GM21619 (cell line): ENCODE results near the gene AFAP1L2.

Experiments
- ATAC-seq: cut with Tn5 transposase; IDR thresholded peaks from one replicate; pipeline ENCODE4 v1.9.1; 2021; ENCODE audit not compliant: unreplicated experiment

Gene AFAP1L2

DNA sequence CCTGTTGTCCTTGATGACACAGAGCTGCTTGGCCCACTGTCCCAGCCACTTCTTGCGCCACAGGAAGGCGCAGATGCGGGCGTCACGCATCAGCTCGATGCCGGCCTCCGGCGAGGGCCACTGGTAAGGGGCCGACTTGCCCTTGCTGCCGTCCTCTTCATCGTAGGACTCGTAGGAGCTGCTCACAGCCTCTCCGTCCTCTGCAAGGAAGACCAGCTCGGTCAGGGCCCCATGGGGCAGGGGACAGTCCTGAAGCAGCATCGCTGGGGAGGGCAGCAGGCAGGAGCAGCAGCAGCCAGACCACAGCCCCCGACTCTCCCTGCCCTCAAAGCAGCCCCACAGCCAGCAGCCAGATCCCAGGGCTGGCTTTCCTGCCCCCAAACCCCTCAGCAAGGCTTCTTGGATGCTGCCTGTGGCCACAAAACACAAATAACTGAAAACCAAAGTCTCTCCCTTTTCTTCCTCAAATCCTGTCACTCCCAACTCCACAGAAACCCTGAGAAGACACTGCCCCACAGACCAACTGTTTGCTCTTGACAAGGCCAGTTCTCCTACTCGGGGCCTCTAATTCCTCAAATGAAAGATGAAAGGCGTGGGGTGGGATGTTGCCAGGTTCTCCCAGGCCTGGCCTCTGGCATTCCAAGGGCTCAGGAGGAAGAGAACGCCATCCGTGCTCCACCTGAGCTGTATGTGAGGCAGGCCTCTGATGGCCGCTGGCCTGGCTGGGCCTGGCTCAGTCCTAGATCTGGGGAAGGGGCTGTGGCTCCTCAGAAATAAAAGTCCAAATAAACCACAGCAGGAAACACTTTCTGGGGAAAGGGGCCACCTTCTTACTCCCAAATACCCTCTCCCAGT is 88.5 kb downstream of the AFAP1L2 start:
- ATAC-seq: no peak

GRCh38 chr10:114313866-114314265 is 90.4 kb downstream of the AFAP1L2 start:
- no peak for ATAC-seq

GRCh38 chr10:114313139-114313538 is 91.2 kb downstream of the AFAP1L2 start:
- ATAC-seq: no peak

- ATAC-seq: no peak
Observed at GRCh38 chr10:114311496-114312209, 92.6 kb downstream of the AFAP1L2 start.

DNA sequence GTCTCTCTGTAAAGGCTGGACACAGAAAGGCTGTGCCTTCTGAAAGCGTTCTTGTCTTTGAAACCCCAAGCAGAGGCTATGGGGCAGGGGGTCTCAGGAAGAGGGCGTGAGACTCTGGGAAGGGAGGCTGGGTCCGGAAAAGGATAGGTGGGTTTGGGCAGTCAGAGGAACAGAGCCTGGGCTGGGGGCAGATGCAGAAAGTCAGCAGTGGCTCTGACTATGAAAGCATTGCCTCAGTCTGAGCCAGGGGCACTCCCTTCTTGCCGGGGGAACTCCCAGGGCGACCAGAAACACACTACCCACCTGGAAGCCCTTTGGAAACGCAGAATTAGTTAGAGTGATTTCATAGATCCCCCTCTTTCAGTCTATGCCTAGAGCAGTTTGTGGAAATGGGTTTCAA is 93.3 kb downstream of the AFAP1L2 start:
- ATAC-seq: no peak

- no peak for ATAC-seq
Observed at GRCh38 chr10:114310346-114310745, 94.0 kb downstream of the AFAP1L2 start.

DNA sequence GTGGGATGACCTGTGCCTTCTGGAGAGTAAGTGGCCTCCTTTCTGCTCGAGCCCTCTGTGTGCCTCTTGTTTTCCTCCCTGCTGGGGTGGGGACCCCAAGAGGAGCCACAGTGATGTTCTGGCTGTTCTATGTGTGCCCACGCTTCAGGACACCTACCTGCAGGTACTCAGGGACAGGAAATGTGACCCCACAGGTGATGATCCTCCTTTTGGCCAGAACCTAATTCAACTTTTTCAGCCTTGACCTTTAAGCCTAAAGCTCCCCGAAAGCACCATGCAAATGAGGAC is 95.0 kb downstream of the AFAP1L2 start:
- no peak for ATAC-seq

DNA sequence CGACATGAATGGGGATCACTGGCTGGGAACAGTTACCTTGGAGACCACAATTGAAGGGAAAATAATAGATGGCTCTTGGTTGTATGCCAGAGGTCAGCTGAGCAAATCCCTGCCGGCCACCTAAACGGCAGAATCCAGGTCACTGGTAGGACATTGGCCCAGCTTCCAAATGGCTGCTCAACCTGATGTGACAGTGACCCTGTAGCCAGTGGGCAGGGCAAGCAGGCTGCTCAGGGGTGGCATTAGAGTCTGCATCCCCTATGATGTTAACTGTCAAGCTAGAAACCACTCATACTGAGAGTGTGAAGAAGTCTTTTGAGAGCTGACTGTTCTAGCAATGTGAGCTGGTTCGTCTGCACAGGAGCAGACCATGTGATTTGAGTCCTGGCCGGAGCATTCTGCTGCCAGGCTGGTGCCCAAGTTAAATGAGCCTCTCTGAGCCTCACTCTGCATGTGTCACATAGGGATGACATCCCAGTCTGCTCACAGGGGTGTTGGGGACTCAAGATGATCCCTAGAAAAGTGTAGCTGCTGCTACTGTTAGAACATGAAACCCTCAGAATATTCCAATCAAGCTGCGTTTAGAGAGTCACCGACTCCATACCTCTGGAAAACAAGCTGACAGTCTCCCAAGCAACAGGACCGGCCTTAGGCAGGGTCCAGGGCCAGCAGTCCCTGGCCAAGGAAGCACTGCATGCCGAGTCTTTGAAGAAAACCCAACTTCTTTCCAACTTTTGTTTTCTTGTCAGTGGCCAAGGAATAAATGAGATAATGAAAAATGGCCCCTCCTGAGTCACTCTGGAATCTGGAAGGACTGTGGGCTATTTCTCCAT is 95.6 kb downstream of the AFAP1L2 start:
- ATAC-seq: no peak

GRCh38 chr10:114307731-114308130 is 96.6 kb downstream of the AFAP1L2 start:
- no peak for ATAC-seq

DNA sequence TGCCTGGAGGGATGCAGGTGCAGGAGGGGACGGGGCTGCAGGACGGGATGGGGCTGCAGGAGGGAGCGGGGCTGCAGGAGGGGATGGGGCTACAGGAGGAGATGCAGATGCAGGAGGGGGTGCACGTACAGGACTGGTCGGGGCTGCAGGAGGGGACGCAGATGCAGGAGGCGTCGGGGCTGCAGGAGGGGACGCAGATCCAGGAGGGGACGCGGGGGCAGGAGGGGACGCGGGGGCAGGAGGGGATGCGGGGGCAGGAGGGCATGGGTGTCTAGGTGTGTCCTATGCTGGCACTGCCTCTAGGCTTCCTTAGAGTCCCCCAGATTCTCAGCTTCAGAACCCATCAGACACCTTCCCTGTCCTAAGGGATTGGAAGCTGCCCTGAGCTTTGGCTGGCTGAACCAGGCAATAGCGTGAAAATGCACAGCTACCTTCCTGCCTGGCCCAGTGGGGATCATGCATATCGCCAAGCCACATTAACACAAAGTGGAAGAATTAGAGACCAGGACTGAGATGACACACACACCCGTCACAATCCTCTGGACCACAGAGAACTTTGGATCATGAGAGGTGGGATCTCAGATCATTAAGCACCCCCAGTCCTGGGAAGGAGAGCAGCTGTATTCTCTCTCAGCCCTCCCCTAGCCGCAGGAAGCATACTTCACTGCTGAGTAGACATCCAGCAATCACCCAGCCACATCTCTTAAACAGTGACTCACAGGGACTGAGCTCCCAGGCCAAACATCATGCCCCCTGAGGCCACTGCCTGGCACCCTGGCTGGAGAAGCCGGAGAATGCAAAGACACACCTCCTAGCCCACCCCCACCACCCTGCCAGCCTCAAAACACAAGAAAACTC is 98.0 kb downstream of the AFAP1L2 start:
- no peak for ATAC-seq

DNA sequence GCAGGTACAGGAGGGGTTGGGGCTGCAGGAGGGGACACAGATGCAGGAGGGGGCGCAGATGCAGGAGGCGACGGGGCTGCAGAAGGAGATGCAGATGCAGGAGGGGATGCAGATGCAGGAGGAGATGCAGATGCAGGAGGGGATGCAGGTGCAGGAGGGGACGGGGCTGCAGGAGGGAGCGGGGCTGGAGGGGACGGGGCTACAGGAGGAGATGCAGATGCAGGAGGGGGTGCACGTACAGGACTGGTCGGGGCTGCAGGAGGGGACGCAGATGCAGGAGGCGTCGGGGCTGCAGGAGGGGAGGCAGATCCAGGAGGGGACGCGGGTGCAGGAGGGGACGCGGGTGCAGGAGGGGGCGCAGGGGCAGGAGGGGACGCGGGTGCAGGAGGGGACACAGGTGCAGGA is 98.8 kb downstream of the AFAP1L2 start:
- ATAC-seq: no peak

DNA sequence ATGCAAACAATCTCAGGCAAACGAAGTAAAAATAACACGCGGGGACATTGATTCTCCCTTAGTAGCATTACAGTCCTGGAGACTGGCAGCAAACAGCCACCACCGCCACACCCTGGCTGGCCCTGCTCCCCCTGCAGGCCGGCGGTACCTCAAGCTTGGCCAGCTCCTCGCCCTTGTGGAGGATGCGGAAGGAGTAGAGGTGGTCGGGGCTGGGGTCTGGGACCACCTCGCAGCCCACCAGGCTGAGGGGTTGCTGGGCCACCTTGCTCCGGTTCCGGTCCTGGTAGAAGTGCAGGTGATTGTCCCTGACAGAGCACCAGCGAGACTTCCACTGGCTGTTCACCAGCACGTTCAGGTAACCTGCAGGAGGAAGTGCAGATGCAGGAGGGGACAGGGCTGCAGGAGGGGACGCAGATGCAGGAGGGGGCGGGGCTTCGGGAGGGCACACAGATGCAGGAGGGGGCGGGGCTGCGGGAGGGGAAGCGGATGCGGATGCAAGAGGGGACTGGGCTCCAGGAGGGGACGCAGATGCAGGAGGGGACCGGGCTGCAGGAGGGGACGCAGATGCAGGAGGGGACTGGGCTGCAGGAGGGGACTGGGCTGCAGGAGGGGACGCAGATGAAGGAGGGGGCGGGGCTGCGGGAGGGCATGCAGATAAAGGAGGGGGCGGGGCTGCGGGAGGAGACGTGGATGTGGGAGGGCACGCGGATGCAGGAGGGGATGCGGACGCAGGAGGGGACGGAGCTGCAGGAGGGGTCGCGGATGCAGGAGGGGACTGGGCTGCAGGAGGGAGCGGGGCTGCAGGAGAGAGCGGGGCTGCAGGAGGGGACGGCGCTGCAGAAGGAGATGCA is 99.5 kb downstream of the AFAP1L2 start:
- peak; percentile 61 for ATAC-seq

DNA sequence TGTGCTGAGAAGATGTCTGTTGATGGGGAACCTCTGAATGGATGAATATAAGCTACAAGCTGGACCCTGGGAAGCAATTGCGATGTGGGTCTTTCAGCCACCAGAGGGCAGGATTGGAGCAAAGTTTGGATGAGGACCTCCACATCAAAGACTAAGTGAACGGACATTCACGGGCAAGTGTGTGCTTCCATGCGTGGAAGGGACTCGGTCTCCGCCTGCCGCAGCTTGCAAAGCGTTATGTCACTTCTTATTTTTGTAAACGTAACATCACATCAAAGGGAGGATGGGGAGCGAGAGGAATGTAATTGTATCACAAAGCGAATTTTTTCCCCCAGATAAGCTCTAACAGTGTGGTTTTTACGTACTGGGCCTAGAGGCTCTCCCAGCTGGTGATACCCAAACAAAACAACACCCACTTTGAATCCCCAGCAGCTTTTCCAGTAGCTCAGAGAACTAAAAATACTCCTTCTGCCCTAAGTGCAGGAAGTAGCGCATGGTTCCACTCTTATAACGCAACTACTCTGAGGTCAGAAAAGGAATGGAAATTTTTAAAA is 100.2 kb downstream of the AFAP1L2 start:
- ATAC-seq: peak; percentile 86

- no peak for ATAC-seq
Observed at GRCh38 chr10:114303556-114303955, 100.7 kb downstream of the AFAP1L2 start.

DNA sequence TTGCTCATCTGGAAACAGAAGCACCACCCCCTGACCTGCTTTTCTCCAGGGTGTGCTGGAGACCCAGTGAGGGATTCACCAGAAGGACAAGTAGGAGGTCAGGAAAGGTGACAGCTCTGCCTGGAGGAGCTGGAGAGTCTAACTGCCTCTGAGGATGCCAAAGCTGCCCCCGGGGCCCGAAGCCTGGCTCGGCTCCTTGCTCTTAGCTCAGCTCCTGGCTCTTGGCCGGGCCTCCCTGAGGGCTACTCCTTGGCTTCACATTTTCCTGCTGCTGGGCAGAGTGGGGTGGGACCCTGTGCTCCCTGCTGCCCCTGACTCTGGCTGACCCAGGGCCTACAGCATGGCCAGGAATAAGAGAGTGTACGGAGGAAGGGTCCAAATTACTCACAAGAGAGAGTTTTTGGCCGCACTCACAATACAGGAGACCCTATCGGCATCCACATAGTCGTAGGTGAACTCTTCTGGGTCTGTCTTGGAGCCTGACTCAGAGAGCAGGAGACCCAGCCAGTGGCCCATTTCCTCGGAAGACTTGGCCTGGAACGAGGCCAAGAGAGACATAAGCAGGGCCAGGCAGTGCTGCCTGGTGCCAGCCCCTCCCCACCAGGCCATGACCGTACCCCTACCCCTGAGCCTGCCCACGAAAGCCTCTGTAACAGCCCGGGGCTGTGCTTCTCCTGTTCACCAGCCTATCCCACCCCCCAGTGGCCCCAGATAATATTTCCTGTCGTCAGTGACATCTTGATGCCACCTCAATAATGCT is 102.2 kb downstream of the AFAP1L2 start:
- no peak for ATAC-seq

DNA sequence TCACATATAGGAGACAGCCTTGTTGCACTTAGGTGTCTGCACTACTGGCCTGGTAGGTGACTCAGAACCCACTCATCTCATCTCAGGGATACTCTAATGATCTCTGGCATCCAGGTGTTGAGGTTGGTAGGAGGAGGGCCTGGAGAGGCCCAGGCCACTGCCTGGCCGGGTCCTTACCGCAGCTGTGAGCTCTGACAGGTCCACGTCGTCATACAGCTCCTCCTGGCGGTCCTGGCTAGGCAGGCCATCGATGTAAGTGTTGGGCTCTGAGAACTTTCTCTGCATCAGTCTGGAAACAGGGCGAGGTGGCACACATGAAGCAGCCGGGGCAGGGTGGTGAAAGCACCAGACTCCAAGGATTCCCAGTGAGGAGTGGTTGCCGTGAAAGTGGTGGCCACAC is 103.1 kb downstream of the AFAP1L2 start:
- no peak for ATAC-seq

GRCh38 chr10:114300036-114300645 is 104.2 kb downstream of the AFAP1L2 start:
- no peak for ATAC-seq

GRCh38 chr10:114297136-114297705 is 107.1 kb downstream of the AFAP1L2 start:
- ATAC-seq: no peak
